Endodermal cell (in vitro differentiated cells): Measurements from ENCODE around the gene JPH2. TPM values are rescaled to one million over a fixed set of nuclear protein-coding genes. Genes with fewer than 3 reads are reported as not detected.

ENCODE experiments used
- DNase-seq: peaks from one replicate; pipeline ENCODE4 v3.0.0-alpha.2; 2017
- H3K27ac ChIP-seq: 2 replicates; pipeline ENCODE4 v1.5.1; 2013; ENCODE audit warnings: mild to moderate bottlenecking, low read depth, low read length, moderate library complexity
- H3K27me3 ChIP-seq: 2 replicates; pipeline ENCODE4 v1.6.1; 2013; ENCODE audit warnings: mild to moderate bottlenecking, low read length, moderate library complexity; ENCODE audit not compliant: insufficient read depth, control insufficient read depth, poor library complexity, severe bottlenecking
- H3K36me3 ChIP-seq: 2 replicates; pipeline ENCODE4 v1.7.0; 2013; ENCODE audit warnings: mild to moderate bottlenecking, low read length, moderate library complexity; ENCODE audit not compliant: control insufficient read depth, insufficient read depth
- H3K4me1 ChIP-seq: one replicate; pipeline ENCODE4 v1.7.0; 2013; ENCODE audit warnings: low read length; ENCODE audit not compliant: control insufficient read depth, insufficient read depth
- H3K4me3 ChIP-seq: 2 replicates; pipeline ENCODE4 v1.5.1; 2013; ENCODE audit warnings: mild to moderate bottlenecking, low read length, moderate library complexity
- H3K9ac ChIP-seq: 2 replicates; pipeline ENCODE4 v1.6.1; 2013; ENCODE audit warnings: mild to moderate bottlenecking, low read length, moderate library complexity; ENCODE audit not compliant: poor library complexity, severe bottlenecking; ENCODE audit errors: extremely low read depth
- H3K9me3 ChIP-seq: 2 replicates; pipeline ENCODE4 v1.6.1; 2013; ENCODE audit warnings: mild to moderate bottlenecking, low read length, moderate library complexity; ENCODE audit not compliant: control insufficient read depth
- H3K27ac Mint-ChIP-seq: 2 replicates; pipeline ENCODE4 v1.8.0; 2020; ENCODE audit warnings: mixed read lengths
- H3K27me3 Mint-ChIP-seq: 2 replicates; pipeline ENCODE4 v1.8.0; 2021; ENCODE audit warnings: mild to moderate bottlenecking, mixed read lengths; ENCODE audit not compliant: insufficient read depth
- H3K36me3 Mint-ChIP-seq: 2 replicates; pipeline ENCODE4 v1.8.0; 2020; ENCODE audit warnings: low read depth, mixed read lengths
- H3K4me1 Mint-ChIP-seq: 2 replicates; pipeline ENCODE4 v1.8.0; 2020; ENCODE audit warnings: mixed read lengths
- H3K4me3 Mint-ChIP-seq: 2 replicates; pipeline ENCODE4 v1.8.0; 2020; ENCODE audit warnings: mild to moderate bottlenecking, moderate library complexity, mixed read lengths
- H3K9me3 Mint-ChIP-seq: 2 replicates; pipeline ENCODE4 v1.8.0; 2020; ENCODE audit warnings: mild to moderate bottlenecking, mixed read lengths
- CTCF ChIP-seq: fragments of 200-600 bp; sonication (generic); conservative IDR thresholded peaks from 2 replicates; pipeline ENCODE4 v1.5.0; 2021; ENCODE audit warnings: antibody characterized with exemption, mild to moderate bottlenecking
- WGBS, 2 experiments: methylation state at CpG; one replicate each; pipeline versions ENCODE4 v1.1.5 to v1.1.7; 2013; ENCODE audit warnings: missing lambda C conversion rate in 2 of 2, mixed read lengths in 1 of 2; ENCODE audit not compliant: insufficient coverage in 1 of 2, insufficient read length in 1 of 2; 5-methylcytosine and 5-hydroxymethylcytosine counted together
- total RNA-seq, 2 donors: library from RNA; stranded (reverse); fragmentation: NEBNext Ultra II Directional in 1 of 2; extraction: Animal tissue kit (Norgen Biotek cat#: 25700) in 1 of 2; gene quantifications; 2 replicates in 1 of 2; 3 replicates in 1 of 2; pipeline ENCODE4 v1.2.1, GENCODE V29; 2021

JPH2 gene
- total RNA-seq, 2 donors from 2014 or later: 0.86 to 1.0 TPM

GRCh38 chr20:44176833-44177534 is 10.0 kb downstream of the JPH2 start:
- Histone ChIP-seq H3K27me3 (no peaks in the 10 kb centered on the region), H3K4me3 (no peak overlapping the region), H3K9ac (no peak overlapping the region), H3K9me3 (no peaks in the 10 kb centered on the region), H3K4me1 (no peaks in the 10 kb centered on the region), H3K27ac (no peak overlapping the region), H3K36me3 (no peaks in the 10 kb centered on the region)
- Mint-ChIP-seq H3K27me3 (no peaks in the 10 kb centered on the region), H3K36me3 (no peaks in the 10 kb centered on the region), H3K4me1 (peaks cover 15% of the 10 kb centered on the region), H3K4me3 (no peak overlapping the region), H3K27ac (no peak overlapping the region), H3K9me3 (no peaks in the 10 kb centered on the region)
- DNase-seq: no peak
- no peak for TF ChIP-seq CTCF
- WGBS, 2 experiments: 86 to 87% methylated on average over 12 to 14 of the region's 14 CpGs

GRCh38 chr20:44174996-44175765 is 11.8 kb downstream of the JPH2 start:
- no peaks in the 10 kb centered on the region for H3K4me1 ChIP-seq
- 92 to 97% methylated on average over 11 to 13 of the region's 13 CpGs for WGBS, 2 experiments
- H3K4me1 Mint-ChIP-seq: no peaks in the 10 kb centered on the region
- DNase-seq: no peak
- H3K4me3 Mint-ChIP-seq: no peak overlapping the region
- H3K9me3 ChIP-seq: no peaks in the 10 kb centered on the region
- H3K27ac ChIP-seq: no peak overlapping the region
- H3K36me3 ChIP-seq: no peaks in the 10 kb centered on the region
- H3K9ac ChIP-seq: no peak overlapping the region
- H3K27ac Mint-ChIP-seq: no peak overlapping the region
- H3K27me3 Mint-ChIP-seq: no peaks in the 10 kb centered on the region
- H3K9me3 Mint-ChIP-seq: no peaks in the 10 kb centered on the region
- no peak for TF ChIP-seq CTCF
- no peaks in the 10 kb centered on the region for H3K27me3 ChIP-seq
- H3K36me3 Mint-ChIP-seq: no peaks in the 10 kb centered on the region
- H3K4me3 ChIP-seq: no peak overlapping the region

GRCh38 chr20:44173846-44174245 is 13.1 kb downstream of the JPH2 start:
- no peaks in the 10 kb centered on the region for H3K9me3 ChIP-seq

More at GRCh38 chr20:44173846-44174245, 13.1 kb downstream of the JPH2 start:
- Mint-ChIP-seq H3K27me3 (peaks cover under 1% of the 10 kb centered on the region), H3K4me1 (no peaks in the 10 kb centered on the region), H3K4me3 (no peak overlapping the region), H3K9me3 (peaks cover under 1% of the 10 kb centered on the region), H3K27ac (no peak overlapping the region), H3K36me3 (no peaks in the 10 kb centered on the region)
- no peaks in the 10 kb centered on the region for H3K36me3 ChIP-seq
- H3K27me3 ChIP-seq: no peaks in the 10 kb centered on the region
- no peak overlapping the region for H3K9ac ChIP-seq
- H3K4me1 ChIP-seq: no peaks in the 10 kb centered on the region
- WGBS, 2 experiments: 91 to 93% methylated on average over 7 to 8 of the region's 8 CpGs
- H3K4me3 ChIP-seq: no peak overlapping the region
- DNase-seq: no peak
- no peak for TF ChIP-seq CTCF
- no peak overlapping the region for H3K27ac ChIP-seq
